Myometrial cell (primary cell): ENCODE data around the gene NUP62. TPM values are rescaled to one million over a fixed set of nuclear protein-coding genes. Genes with fewer than 3 reads are reported as not detected.

Experiments used
- total RNA-seq: library from RNA; depleted of rRNA; stranded (reverse); fragments of >200 nt; gene quantifications from 2 replicates; pipeline ENCODE4 v1.2.3, GENCODE V29; 2015

NUP62 gene
- total RNA-seq: 28.8 and 33.1 TPM in 2 replicates

DNA sequence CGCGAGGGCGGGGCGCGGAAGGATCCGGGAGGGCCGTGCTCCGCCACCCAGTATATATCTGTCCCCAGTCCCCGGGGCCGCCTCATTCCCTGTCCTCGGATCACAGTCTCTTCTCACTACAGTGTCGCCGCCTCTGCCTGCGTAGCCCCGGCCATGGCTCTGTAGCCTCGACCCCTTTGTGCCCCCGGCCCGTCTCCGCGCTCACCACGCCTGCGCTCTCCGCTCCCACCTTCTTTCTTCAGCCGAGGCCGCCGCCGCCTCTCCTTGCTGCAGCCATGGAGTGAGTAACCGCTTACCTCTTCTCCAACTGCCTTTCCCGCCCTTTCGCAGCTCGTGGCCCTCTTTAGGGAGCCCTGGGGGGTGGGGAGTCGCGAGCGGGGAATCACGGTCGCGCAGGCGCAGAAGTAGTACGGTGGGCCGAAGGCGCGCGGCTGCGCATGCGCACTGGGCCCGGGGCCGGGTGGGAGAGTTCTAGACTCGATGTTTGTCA is at the start of gene NUP62, which contains the start of gene ATF5:
TSS of gene NUP62 (minus strand) at position 384 of the 490 bp plus-strand sequence. CDS start 19,697 bp downstream, outside the sequence.
TSS of gene ATF5 (plus strand) at position 85 of the 490 bp plus-strand sequence. CDS start 1,646 bp downstream, outside the sequence.

DNA sequence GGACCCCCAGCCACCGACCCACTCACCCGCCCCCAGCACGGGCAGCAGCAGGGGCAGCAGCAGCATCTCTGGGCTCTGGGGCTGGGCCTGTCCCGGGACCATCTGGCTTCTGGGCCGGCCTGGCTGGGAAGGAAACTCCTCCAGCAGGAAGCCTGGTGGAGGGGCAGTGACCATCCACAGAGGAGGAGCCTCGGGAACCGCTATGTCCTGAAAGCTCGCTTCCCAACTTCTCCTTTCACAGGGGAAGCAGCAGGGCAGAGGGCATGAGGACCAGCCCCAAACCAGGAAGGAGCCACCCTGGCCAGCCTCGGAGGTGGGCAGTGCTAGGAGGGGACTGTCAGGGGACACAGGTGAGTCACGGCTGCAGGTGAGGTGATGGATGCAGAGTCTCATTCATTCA is 31.7 kb upstream of the NUP62 start, which contains the start of gene SIGLEC11:
TSS of gene SIGLEC11 (minus strand) at position 193 of the 400 bp plus-strand sequence. CDS start at position 102, 91 bp downstream.

GRCh38 chr19:49896863-49897621 is 32.3 kb downstream of the NUP62 start, which contains the start of gene IL4I1:
IL4I1 (minus strand) TSS chr19:49896887; CDS start chr19:49896160, 727 bp downstream.

DNA sequence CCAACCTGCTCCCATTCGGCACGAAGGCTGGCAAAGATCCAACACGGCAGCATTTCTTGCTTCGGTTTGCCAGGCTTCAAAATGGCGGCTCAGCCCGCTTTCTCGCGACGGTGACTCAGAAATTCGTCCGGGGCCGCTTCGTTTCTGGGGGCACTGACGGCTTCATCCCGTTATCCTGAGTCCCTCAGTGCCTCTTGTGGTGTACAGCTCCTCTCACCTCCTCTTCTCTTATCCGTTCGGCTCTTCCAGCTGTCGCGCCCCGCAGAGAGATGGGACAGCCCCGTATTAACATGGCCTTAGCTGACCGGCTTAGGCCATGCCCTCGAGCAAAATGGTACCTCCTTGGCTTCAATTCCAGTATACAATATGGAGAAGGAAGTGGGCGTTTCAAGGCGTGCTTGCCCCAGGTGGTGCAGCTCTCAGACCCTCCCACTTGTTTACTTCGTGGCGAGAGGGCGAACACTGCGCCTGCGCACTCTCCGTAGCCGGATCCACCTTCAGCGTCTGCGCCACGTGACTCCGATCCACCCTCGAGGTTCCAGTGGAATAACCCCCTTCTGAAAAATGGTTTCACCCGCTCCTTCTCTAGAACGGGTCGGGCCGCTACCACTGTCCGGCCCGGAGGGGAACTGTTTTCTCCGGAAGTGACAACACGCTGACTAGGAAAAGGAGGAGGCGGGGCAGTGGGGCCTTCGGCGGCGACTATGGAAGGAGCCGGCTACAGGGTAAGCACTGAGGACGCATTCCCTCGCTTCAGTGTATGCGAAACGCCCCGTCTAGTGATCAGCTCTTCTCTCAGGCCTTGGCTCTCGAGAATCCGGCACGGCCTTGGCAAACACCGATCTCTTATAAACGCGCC is 52.1 kb downstream of the NUP62 start, which contains the start of the genes AKT1S1 and TBC1D17:
TSS of gene AKT1S1 (minus strand) at position 336 of the 859 bp plus-strand sequence. CDS start 4,060 bp downstream, outside the sequence.
TSS of gene TBC1D17 (plus strand) at position 683 of the 859 bp plus-strand sequence. CDS start at position 705, 22 bp downstream.

DNA sequence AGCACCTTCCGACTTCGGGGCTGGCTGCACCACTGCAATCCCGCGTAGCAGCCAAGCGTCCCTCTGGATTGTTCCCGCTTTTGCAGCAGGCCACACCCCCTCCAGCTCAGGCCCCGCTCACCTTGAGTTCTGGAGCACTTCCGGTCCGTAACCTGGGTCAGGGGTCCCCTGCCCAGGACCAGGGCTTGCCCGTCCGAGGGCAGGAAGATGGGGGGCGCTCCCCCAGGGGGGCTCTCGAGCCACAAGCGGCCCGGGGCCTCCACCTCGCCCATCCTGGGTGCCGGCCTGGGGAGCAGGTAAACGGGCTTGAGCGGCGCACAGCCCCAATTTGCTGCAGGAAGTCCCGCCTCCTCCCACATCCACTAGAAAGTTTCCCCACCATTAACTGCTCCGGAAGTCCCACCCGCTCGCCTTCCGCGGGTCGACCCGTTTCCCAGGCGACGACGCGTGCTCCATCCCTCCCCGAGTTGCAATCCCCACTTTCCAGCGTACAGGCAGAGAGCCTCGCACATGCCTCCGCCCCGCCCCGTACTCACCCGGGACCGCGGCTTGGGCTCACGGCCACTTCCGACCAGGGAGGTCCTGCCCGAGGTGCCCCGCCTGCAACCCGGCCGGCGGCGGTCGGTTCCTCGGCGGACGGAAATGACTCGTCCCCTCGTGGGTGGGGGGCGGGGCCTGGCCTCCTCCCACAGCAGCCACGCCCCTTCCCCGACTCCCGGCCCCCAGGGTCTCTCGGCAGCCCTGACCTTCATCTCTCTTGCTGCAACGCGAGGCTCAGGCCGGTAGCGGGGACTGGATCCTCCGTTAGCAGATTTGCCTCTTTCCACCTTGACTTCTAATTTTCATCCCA is 62.1 kb downstream of the NUP62 start, which contains the start of gene PNKP:
TSS of gene PNKP (minus strand) at position 644 of the 850 bp plus-strand sequence. CDS start at position 272, 372 bp downstream.

Other genes with a start within 250 kb of the NUP62 start
- gene ADM5, start 239.9 kb downstream of the NUP62 start, total RNA-seq: 0.86 and 2.3 TPM in 2 replicates
- 35.7 and 43.8 TPM in 2 replicates for gene CPT1C, start 238.4 kb downstream of the NUP62 start, total RNA-seq
- gene TSKS, start 166.2 kb downstream of the NUP62 start, total RNA-seq: 0.18 and 0.58 TPM in 2 replicates
- 163 and 186 TPM in 2 replicates for gene AP2A1, start 162.5 kb downstream of the NUP62 start, total RNA-seq
- 24.1 and 28.8 TPM in 2 replicates for gene FUZ, start 116.2 kb downstream of the NUP62 start, total RNA-seq
- gene MED25, start 111.2 kb downstream of the NUP62 start, total RNA-seq: 26.2 and 27.3 TPM in 2 replicates
- 67.3 and 98.9 TPM in 2 replicates for gene PTOV1, start 78.3 kb downstream of the NUP62 start, total RNA-seq
- gene PNKP, start 61.9 kb downstream of the NUP62 start, total RNA-seq: 52.5 and 76.4 TPM in 2 replicates
- gene AKT1S1, start 52.1 kb downstream of the NUP62 start, total RNA-seq: 27.6 and 37.5 TPM in 2 replicates
- 26.2 and 48.1 TPM in 2 replicates for gene TBC1D17, start 51.8 kb downstream of the NUP62 start, total RNA-seq
- not detected in 2 replicates for gene IL4I1, start 32.6 kb downstream of the NUP62 start, total RNA-seq
- 14.0 and 20.2 TPM in 2 replicates for gene ATF5, start 299 bp downstream of the NUP62 start, total RNA-seq
- gene SIGLEC11, start 31.7 kb upstream of the NUP62 start, total RNA-seq: not detected in 2 replicates
- 36.3 and 38.1 TPM in 2 replicates for gene VRK3, start 95.9 kb upstream of the NUP62 start, total RNA-seq
- 3.7 TPM in 2 replicates for gene ZNF473, start 96.5 kb upstream of the NUP62 start, total RNA-seq
- not detected in 2 replicates for gene IZUMO2, start 233.8 kb upstream of the NUP62 start, total RNA-seq